ENCODE data around the gene BCDIN3D.

BCDIN3D gene

GRCh38 chr12:49796155-49796554, 46.8 kb downstream of the BCDIN3D start:
- no peak for DNase-seq

- DNase-seq = no peak
These were observed 47.2 kb downstream of the BCDIN3D start for GRCh38 chr12:49795654-49796105.

- DNase-seq = no peak
These were observed 47.9 kb downstream of the BCDIN3D start for GRCh38 chr12:49794811-49795653.

- DNase-seq = no peak
These were observed 48.9 kb downstream of the BCDIN3D start for GRCh38 chr12:49794021-49794420.

- no peak for DNase-seq
These were observed 49.3 kb downstream of the BCDIN3D start for GRCh38 chr12:49793620-49794019.

- no peak for DNase-seq
These were observed 49.8 kb downstream of the BCDIN3D start for GRCh38 chr12:49792976-49793580.

GRCh38 chr12:49792181-49792970, 50.5 kb downstream of the BCDIN3D start:
- DNase-seq = no peak

- no peak for DNase-seq
These were observed 51.2 kb downstream of the BCDIN3D start for GRCh38 chr12:49791700-49792099.

GRCh38 chr12:49790741-49791555, 52.0 kb downstream of the BCDIN3D start:
- DNase-seq = no peak

GRCh38 chr12:49789992-49790391, 52.9 kb downstream of the BCDIN3D start:
- no peak for DNase-seq

- DNase-seq = no peak
These were observed 55.2 kb downstream of the BCDIN3D start for GRCh38 chr12:49787672-49788071.

Data from C1 segment of cervical spinal cord (tissue), 14 donors.